ENCODE measurements around the gene TTLL7. TPM values are rescaled to one million over a fixed set of nuclear protein-coding genes. Genes with fewer than 3 reads are reported as not detected.

TTLL7 gene
- 1 to 10 TPM in 1 of 3 donors, under 1 TPM in 2; 0.46 to 1.9 (median 0.69) TPM for polyA plus RNA-seq

GRCh38 chr1:83998498-83999315, at the start of gene TTLL7:
TTLL7 (minus strand) TSS chr1:83999132; CDS start chr1:83952211, 46,921 bp downstream.
- Mint-ChIP-seq H3K4me1 (peaks cover 11 to 13% of the 10 kb centered on the region in 2 donors), H3K4me3 (peak within 1 kb of the TSS; percentile 85 to 90 (median 86)), H3K27me3 (ENCODE audit: low read depth in 3 of 3) (peaks cover 5 to 28% (median 18%) of the 10 kb centered on the region in 3 donors), H3K27ac (peak within 1 kb of the TSS in 3 of 6 donors; percentile 47 to 71 (median 47)), H3K36me3 (no peaks in the 10 kb centered on the region), H3K9me3 (no peaks in the 10 kb centered on the region)
- peak; percentile 62 to 74 (median 64) for DNase-seq

GRCh38 chr1:84042461-84042860, 43.5 kb upstream of the TTLL7 start:
- H3K4me1 Mint-ChIP-seq, result no peaks in the 10 kb centered on the region
- no peaks in the 10 kb centered on the region for H3K9me3 Mint-ChIP-seq
- peaks cover 0 to 2% (median 0%) of the 10 kb centered on the region in 3 donors for H3K27me3 Mint-ChIP-seq (ENCODE audit: low read depth in 3 of 3)
- H3K27ac Mint-ChIP-seq, result no peak overlapping the region
- H3K36me3 Mint-ChIP-seq, result no peaks in the 10 kb centered on the region
- DNase-seq, result no peak
- no peak overlapping the region for H3K4me3 Mint-ChIP-seq

GRCh38 chr1:84037758-84038611, 39.1 kb upstream of the TTLL7 start:
- Mint-ChIP-seq H3K4me1 (no peaks in the 10 kb centered on the region), H3K9me3 (peaks cover 0 to 4% (median 0%) of the 10 kb centered on the region in 6 donors), H3K27me3 (ENCODE audit: low read depth in 3 of 3) (peaks cover 0 to 11% (median 0%) of the 10 kb centered on the region in 3 donors), H3K27ac (no peak overlapping the region), H3K36me3 (no peaks in the 10 kb centered on the region), H3K4me3 (no peak overlapping the region)
- DNase-seq, result no peak

- Mint-ChIP-seq H3K27me3 (ENCODE audit: low read depth in 3 of 3) (peaks cover 0 to 9% (median 0%) of the 10 kb centered on the region in 3 donors), H3K27ac (no peak overlapping the region), H3K9me3 (peaks cover 0 to 4% (median 0%) of the 10 kb centered on the region in 6 donors), H3K36me3 (no peaks in the 10 kb centered on the region), H3K4me3 (no peak overlapping the region), H3K4me1 (no peaks in the 10 kb centered on the region)
- DNase-seq, result no peak
Observed at GRCh38 chr1:84031802-84032327, 32.9 kb upstream of the TTLL7 start.

GRCh38 chr1:84027368-84027767, 28.4 kb upstream of the TTLL7 start:
- Mint-ChIP-seq H3K4me3 (no peak overlapping the region), H3K27me3 (ENCODE audit: low read depth in 3 of 3) (peaks cover 0 to 2% (median 0%) of the 10 kb centered on the region in 3 donors), H3K36me3 (no peaks in the 10 kb centered on the region), H3K27ac (no peak overlapping the region), H3K9me3 (peaks cover 0 to 2% (median 0%) of the 10 kb centered on the region in 6 donors), H3K4me1 (no peaks in the 10 kb centered on the region)
- DNase-seq, result no peak

- H3K36me3 Mint-ChIP-seq, result no peaks in the 10 kb centered on the region
- H3K4me3 Mint-ChIP-seq, result no peak overlapping the region
- no peaks in the 10 kb centered on the region for H3K4me1 Mint-ChIP-seq
- no peak for DNase-seq
- H3K9me3 Mint-ChIP-seq, result peaks cover 0 to 2% (median 0%) of the 10 kb centered on the region in 6 donors
- no peak overlapping the region for H3K27ac Mint-ChIP-seq
- peaks cover 0 to 2% (median 2%) of the 10 kb centered on the region in 3 donors for H3K27me3 Mint-ChIP-seq (ENCODE audit: low read depth in 3 of 3)
Observed at GRCh38 chr1:84025966-84026365, 27.0 kb upstream of the TTLL7 start.

- no peak for DNase-seq
- Mint-ChIP-seq H3K4me3 (no peak overlapping the region), H3K4me1 (no peaks in the 10 kb centered on the region), H3K27ac (no peak overlapping the region), H3K27me3 (ENCODE audit: low read depth in 3 of 3) (peaks cover 0 to 2% (median 2%) of the 10 kb centered on the region in 3 donors), H3K9me3 (peaks cover 0 to 4% (median 0%) of the 10 kb centered on the region in 6 donors), H3K36me3 (no peaks in the 10 kb centered on the region)
Observed at GRCh38 chr1:84021822-84022221, 22.9 kb upstream of the TTLL7 start.

- peaks cover 0 to 4% (median 0%) of the 10 kb centered on the region in 6 donors for H3K9me3 Mint-ChIP-seq
- H3K4me3 Mint-ChIP-seq, result no peak overlapping the region
- no peaks in the 10 kb centered on the region for H3K4me1 Mint-ChIP-seq
- H3K27me3 Mint-ChIP-seq (ENCODE audit: low read depth in 3 of 3), result peaks cover 0 to 2% (median 2%) of the 10 kb centered on the region in 3 donors
- no peaks in the 10 kb centered on the region for H3K36me3 Mint-ChIP-seq
- DNase-seq, result no peak
- no peak overlapping the region for H3K27ac Mint-ChIP-seq
Observed at GRCh38 chr1:84020151-84020550, 21.2 kb upstream of the TTLL7 start.

- Mint-ChIP-seq H3K27ac (no peak overlapping the region), H3K36me3 (no peaks in the 10 kb centered on the region), H3K4me1 (no peaks in the 10 kb centered on the region), H3K9me3 (peaks cover 0 to 3% (median 0%) of the 10 kb centered on the region in 6 donors), H3K4me3 (no peak overlapping the region), H3K27me3 (ENCODE audit: low read depth in 3 of 3) (peaks cover 0 to 2% (median 2%) of the 10 kb centered on the region in 3 donors)
- no peak for DNase-seq
Observed at GRCh38 chr1:84019217-84019616, 20.3 kb upstream of the TTLL7 start.

GRCh38 chr1:84013708-84014107, 14.8 kb upstream of the TTLL7 start:
- no peaks in the 10 kb centered on the region for H3K4me1 Mint-ChIP-seq
- H3K36me3 Mint-ChIP-seq, result peaks cover 0 to under 1% (median 0%) of the 10 kb centered on the region in 3 donors
- no peak for DNase-seq
- no peak overlapping the region for H3K4me3 Mint-ChIP-seq
- no peaks in the 10 kb centered on the region for H3K9me3 Mint-ChIP-seq
- no peak overlapping the region for H3K27ac Mint-ChIP-seq
- H3K27me3 Mint-ChIP-seq (ENCODE audit: low read depth in 3 of 3), result peaks cover 0 to 5% (median 3%) of the 10 kb centered on the region in 3 donors

GRCh38 chr1:84012018-84012417, 13.1 kb upstream of the TTLL7 start:
- Mint-ChIP-seq H3K9me3 (no peaks in the 10 kb centered on the region), H3K4me1 (no peaks in the 10 kb centered on the region)

GRCh38 chr1:84010136-84010535, 11.2 kb upstream of the TTLL7 start:
- H3K27ac Mint-ChIP-seq, result no peak overlapping the region
- peaks cover 0 to 4% (median 0%) of the 10 kb centered on the region in 3 donors for H3K36me3 Mint-ChIP-seq
- H3K9me3 Mint-ChIP-seq, result no peaks in the 10 kb centered on the region
- peaks cover 2 to 6% (median 5%) of the 10 kb centered on the region in 3 donors for H3K27me3 Mint-ChIP-seq (ENCODE audit: low read depth in 3 of 3)
- no peaks in the 10 kb centered on the region for H3K4me1 Mint-ChIP-seq
- no peak overlapping the region for H3K4me3 Mint-ChIP-seq
- no peak for DNase-seq

More at GRCh38 chr1:84012018-84012417, 13.1 kb upstream of the TTLL7 start:
- Mint-ChIP-seq H3K27me3 (ENCODE audit: low read depth in 3 of 3) (peaks cover 2 to 6% (median 5%) of the 10 kb centered on the region in 3 donors), H3K27ac (no peak overlapping the region), H3K4me3 (no peak overlapping the region), H3K36me3 (peaks cover 0 to 4% (median 0%) of the 10 kb centered on the region in 3 donors)
- no peak for DNase-seq

GRCh38 chr1:84008631-84009030, 9.7 kb upstream of the TTLL7 start:
- H3K9me3 Mint-ChIP-seq, result no peaks in the 10 kb centered on the region
- no peak for DNase-seq
- H3K27ac Mint-ChIP-seq, result no peak overlapping the region
- H3K4me1 Mint-ChIP-seq, result no peaks in the 10 kb centered on the region
- no peak overlapping the region for H3K4me3 Mint-ChIP-seq
- peaks cover 2 to 4% (median 4%) of the 10 kb centered on the region in 3 donors for H3K27me3 Mint-ChIP-seq (ENCODE audit: low read depth in 3 of 3)
- peaks cover 0 to 4% (median 0%) of the 10 kb centered on the region in 3 donors for H3K36me3 Mint-ChIP-seq
